GM19372 (cell line): ENCODE results near the gene PDE4DIP.
"Not testable (repeated sequence)": the region's sequence is repeated elsewhere in the genome, so short reads cannot be mapped to it uniquely, and the experiment has no call there.

Experiments
- ATAC-seq: cut with Tn5 transposase; IDR thresholded peaks from one replicate; pipeline ENCODE4 v1.9.1; 2021; ENCODE audit warnings: mild to moderate bottlenecking, low read depth, moderate library complexity; ENCODE audit not compliant: unreplicated experiment

Gene PDE4DIP

DNA sequence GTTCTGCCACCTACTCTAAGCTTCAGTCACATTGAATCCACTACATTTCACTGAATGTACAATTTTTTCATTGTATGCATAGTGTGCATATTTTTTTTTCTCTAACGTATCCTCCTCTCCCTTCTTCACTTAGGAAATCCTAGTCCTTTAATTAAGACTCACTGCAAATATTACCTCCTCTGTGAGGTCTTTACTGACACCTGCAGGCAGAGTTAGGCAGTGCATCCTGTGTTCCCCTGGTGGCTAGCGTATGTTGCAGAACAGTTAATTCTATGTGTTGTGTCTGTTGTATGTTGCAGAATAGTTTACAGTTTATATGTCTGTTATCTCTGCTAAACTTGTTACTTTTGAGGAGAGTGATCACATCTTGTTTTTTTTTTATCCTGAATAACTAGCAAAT lies 121.9 kb downstream of the PDE4DIP start:
- ATAC-seq: not testable (repeated sequence)

DNA sequence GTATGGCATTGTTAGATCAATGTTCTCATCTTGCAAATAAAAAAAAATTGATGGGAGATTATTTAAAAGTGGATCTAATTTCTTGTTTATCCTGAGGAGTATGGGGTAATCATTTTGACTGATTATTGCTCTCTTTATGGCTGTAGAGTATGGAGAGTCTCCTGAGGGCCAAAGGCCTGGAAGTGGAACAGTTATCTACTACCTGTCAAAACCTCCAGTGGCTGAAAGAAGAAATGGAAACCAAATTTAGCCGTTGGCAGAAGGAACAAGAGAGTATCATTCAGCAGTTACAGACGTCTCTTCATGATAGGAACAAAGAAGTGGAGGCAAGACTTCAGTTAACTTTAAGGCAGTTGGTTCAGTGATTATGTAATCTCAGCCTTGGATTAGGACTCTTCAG lies 123.4 kb downstream of the PDE4DIP start:
- not testable (repeated sequence) for ATAC-seq

DNA sequence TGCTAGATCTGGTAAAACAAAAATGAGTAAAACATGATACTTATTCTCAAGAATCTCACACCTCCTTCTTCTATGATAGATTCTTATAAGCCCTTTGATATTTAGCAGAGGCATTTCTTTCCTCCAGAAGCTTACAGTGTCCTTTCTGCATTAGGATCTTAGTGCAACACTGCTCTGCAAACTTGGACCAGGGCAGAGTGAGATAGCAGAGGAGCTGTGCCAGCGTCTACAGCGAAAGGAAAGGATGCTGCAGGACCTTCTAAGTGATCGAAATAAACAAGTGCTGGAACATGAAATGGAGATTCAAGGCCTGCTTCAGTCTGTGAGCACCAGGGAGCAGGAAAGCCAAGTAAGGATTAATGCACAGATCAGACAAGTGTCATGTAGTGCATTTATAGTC lies 124.5 kb downstream of the PDE4DIP start:
- not testable (repeated sequence) for ATAC-seq

DNA sequence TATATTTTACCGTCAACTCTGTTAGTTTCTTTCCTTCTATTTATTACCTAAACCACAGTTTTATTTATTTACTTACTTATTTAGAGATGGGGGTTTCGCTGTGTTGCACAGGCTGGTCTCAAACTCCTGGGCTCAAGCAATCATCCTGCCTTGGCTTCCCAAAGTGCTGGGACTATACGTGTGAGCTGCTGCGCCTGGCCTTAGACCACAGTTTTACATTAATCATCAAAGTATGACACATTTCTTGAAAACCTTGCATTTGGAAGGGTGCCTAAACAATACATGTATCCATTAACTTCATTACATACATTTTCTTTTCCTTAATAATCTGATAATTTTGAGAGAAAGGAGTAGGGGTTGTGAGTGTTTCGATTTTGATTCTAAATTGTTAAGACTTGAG lies 124.9 kb downstream of the PDE4DIP start:
- ATAC-seq: not testable (repeated sequence)

DNA sequence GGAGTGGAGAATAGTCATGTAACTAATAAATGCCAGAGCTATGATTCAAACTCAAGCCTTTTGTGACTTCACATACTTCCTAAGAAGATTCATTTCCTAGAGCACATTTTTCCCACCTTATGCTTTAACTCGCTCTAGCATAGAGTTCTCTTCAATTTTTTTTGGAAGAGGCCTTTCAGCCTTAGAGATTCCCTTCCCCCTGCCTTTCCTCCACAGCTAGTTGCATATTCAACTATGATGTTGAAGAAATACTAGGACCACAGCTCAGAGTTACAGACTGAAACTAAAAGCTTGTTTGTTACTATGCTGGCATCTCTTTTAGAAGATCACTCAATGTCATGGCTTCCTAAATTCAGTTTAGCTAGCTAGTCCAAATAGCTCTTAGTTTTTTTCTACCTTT lies 131.2 kb downstream of the PDE4DIP start:
- not testable (repeated sequence) for ATAC-seq

DNA sequence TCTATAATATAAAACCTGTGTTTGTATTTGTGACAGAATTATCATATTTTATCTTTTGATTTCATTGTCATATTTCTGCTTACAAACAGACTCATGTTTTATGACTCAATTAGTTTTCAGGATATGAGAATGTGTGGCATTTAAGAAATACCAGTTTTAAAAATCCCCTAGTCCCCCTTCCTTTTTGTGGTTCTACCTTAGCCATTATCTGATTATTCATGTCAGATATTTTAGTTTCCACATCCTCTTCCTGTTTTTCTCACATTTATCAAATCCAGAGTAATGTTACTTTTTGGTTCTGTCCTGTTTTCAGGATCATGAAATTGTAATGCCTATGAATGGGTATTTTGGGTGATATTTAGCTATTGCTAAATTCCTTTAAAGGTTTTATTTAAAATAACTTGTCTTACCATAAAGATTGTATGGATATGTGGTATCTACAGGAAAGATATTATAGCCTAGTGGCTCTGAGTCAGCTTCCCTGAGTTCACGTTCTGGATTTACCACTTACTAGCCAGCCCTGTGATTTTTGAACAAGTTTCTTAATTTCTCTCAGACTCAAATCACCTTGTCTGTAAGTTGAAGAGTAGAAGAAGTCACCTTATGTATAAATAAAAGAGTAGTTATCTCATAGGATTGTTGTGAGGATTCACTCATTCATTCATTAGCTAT lies 131.8 kb downstream of the PDE4DIP start:
- not testable (repeated sequence) for ATAC-seq

DNA sequence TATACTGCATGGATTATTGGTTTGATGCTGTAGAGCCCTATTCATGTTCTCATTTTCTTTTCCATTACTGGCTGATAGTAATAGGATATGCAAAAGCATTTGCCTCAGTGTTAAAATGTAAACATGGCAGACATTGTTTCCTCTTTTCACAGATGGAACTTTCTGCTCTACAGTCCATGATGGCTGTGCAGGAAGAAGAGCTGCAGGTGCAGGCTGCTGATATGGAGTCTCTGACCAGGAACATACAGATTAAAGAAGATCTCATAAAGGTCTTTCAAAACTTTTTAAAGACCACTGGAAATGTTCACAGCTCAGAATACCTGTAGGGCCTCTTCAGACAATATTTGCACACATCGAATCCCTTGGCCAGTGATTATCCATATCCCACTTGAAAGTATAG lies 133.6 kb downstream of the PDE4DIP start:
- ATAC-seq: not testable (repeated sequence)

DNA sequence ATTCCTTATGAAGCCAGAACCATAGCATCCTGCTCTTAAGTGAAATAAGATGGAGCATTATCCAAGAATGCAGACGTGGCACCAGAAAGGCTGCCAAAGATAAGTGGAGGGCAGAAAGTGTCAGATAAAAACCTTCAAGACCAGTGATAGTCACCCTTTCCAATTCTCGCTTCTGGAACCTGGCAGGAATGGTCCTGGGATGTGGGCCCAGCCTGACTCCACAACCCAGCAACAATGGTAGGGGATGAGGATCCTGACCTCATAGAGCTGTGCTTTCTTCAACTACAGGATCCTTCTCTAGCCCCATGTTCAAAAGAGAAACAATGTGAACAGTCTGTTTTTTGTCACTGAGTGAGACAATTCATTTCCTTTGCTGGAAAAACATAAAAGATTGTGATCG lies 145.2 kb downstream of the PDE4DIP start:
- ATAC-seq: not testable (repeated sequence)

DNA sequence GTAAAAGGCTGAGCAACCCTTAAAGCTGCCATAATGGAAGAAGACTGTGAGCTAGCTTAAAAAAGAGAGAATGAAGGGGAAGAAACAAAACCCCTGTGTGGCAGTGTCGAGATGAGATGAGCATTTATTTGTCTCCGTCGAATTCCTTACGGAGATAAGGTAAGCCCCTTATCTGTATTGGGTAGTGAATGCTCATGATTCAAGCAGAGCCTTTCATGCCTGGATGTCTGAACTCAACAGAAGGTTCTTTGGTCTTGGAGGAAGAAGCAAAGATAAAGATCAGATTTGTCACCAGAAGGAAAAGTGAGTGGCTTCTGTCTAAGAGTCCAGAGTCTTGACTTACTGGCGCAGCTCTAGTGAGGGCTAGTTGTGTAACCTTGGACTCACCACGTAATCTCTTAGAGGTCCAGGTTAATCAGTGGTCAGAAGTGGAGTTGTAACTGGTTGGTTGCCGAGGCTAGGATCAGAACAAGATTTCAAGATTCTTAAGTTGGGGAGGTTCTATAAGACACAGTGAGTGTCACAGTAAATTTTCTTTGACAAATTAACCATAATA lies 146.1 kb downstream of the PDE4DIP start:
- ATAC-seq: not testable (repeated sequence)

DNA sequence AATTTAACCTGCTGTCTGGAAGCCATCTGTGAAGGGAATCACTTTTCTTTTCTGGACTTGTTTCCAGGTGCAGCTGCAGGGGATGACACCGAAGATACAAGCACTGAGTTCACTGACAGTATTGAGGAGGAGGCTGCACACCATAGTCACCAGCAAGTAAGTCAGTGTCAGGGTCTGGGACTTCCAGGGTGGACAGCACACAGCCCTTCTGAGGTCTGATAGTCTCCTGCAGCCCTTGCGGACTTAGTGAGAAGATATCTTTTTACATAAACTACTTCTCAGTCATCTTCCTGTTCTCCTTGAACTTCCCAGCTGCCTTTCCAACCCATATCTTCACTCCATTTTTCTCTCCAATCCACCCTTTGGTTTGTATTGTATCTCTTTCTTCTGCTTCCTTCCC lies 147.6 kb downstream of the PDE4DIP start:
- ATAC-seq: not testable (repeated sequence)

DNA sequence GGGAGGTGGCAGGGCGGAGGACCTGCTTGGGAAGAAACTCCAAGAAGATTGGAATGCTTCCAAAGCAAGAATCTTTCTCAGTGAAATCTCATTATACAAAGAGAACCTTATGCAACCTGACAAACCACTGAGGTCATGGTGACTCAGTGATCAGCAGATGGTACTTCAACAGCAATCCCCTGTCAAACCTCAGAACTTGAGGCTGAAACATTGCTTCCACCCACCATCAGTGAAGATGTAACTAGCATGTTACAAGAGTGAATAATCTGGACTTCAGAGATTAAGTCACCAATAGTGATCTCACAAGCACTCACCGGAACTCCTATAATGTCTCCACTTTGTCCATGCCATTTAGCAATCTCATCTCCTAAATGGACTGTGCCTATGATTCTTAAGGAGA lies 148.1 kb downstream of the PDE4DIP start:
- ATAC-seq: not testable (repeated sequence)

DNA sequence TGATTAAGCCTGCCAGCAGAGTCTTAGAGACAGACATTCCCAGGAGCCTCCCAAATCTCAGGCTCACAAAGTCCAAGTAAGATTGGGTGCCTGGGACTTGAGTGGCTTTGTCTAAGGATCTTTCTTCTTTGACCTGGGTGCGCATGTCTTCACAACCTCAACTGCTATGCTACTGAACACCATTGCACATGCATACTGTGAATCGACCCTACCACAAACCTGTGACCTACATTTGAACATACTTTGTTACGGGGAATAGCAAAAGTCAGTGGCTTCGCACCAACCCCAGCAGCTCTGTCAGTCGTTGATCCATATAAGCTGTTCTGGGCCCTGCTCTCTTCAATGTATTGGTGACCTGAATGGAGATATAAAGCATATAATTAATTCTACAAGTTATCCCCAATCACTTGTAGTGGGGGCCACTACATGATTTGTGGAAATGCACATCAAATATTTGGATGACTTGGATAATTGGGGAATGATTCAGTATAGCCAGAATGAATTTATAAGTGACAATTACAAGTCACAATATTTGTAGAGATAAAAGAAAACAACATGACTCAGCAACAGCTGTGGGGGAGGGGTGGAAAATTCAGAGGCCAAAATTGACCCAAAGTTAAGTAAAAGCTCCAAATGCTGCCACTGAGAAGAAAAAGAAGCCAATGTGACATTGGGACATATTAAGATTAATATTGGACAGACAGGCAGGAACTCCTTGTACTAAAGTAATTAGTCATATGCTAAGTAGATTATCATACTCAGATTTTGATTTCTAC lies 152.4 kb downstream of the PDE4DIP start:
- not testable (repeated sequence) for ATAC-seq

DNA sequence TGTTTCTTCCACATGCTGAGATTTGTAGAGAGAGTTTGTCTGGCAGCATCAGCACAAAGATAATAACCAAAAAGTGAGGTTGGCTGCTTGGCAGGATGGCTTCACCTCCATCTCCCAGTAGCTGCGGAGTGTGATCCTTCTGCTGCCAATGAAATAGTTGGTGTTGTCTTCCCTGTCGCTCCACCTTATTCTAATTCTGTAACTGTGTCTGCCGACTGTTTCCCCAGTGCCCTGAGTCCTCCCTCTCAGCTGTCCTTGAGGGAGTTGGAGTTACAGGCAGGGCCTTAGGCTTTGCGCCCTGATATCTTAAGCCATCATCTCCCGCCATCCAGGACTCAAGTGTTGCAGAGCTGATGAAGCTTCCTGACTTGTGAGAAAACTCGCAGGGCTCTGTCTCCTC lies 153.2 kb downstream of the PDE4DIP start:
- not testable (repeated sequence) for ATAC-seq

DNA sequence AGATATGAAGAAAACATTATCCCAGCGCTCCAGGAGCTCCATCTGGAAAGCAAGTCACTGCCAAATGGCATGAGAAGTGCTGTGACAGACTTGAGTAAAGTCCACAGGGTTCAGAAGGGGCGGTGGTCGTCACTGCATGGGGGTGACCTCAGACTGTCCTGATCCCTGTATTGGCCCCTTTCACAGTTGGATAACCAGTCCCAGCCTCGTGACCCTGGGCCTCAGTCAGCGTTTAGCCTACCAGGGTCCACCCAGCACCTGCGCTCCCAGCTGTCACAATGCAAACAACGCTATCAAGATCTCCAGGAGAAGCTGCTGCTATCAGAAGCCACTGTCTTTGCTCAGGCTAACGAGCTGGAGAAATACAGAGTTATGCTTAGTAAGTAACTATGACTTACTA lies 158.4 kb downstream of the PDE4DIP start:
- ATAC-seq: not testable (repeated sequence)

DNA sequence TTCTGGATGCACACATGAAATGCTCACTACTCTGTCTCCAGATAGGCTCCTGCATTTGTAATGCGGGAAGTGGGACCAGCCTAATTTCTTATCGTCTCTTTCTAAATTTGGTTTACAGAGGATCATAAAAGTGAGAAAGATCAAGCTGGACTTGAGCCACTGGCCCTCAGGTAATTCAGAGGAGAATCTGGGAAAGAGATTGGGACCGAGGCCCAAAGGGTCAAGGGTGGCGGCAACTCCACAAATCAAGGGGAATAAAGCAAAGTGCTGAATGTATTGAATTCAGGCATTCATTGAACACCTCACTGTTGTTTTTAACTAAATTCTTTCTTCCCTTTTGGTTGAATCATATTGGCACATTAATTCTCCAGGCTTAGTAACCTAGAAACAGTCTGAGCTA lies 164.1 kb downstream of the PDE4DIP start:
- not testable (repeated sequence) for ATAC-seq

DNA sequence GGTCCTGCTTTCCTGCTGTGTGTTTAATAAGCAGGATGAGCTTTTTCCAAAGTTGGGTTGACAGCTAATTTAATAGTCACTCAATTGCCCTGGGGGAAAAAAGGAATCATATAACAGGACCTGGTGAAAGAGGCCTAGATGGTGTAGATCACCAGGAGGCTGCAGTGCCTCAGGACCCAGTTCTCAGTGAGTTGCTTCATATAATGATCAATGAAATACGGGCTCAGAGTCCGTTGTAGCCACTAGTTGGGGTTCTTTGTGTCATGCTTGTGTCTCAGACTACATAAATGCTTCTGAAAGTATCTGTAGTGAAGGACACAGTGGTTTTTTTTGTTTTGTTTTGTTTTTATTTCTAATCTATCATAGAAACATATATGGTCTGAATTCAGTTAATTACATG lies 164.5 kb downstream of the PDE4DIP start:
- ATAC-seq: not testable (repeated sequence)

DNA sequence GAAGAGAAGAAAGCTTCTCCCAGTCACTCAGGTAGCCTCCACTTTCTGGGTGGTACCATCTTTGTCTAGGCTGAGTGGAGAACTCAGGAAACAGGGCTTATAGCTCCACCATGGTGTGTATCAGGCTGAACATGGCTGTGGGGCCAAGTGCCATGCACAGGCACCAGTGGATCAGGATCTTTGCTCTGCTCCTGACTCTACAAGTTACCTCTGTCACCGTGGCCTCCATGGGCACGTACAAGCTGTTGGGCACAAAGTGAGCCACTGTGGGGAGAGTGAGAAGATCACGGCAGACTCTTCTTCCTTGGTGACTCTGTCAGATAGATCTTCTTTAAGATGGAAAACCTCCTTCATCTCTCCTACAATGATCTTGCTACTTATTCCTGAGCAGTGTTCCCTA lies 165.5 kb downstream of the PDE4DIP start:
- ATAC-seq: not testable (repeated sequence)

DNA sequence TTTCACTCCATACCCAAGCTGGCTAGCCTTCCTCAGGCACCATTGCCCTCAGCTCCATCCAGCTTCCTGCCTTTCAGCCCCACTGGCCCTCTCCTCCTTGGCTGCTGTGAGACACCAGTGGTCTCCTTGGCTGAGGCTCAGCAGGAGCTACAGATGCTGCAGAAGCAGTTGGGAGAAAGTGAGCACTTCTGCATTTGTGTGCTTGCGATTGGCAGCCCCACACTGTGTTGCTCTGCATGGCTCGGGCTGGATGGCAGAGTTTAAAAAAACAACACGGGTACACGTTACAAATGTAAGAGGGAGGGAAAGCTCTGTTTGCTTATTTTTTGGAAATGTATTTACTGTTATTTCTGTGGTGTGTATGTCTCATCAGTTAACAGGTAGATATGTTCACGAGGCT lies 168.4 kb downstream of the PDE4DIP start:
- ATAC-seq: not testable (repeated sequence)

DNA sequence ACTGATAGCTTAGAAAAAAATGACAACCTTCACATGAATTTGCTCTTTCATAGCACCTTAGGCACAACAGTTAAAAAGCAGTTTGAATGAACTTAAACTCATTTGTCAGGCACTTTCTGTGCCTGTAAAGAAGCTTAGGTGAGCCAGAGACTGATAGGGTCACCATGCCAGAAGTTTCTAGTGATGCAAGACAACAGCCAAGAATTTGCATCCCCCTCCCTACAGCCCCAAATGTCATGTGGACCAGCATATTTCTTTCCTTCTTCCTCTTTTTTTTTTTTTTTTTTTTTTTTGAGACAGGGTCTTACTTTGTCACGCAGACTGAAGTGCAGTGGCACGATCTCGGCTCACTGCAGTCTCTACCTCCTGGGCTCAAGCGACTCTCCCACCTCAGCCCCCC lies 169.3 kb downstream of the PDE4DIP start:
- not testable (repeated sequence) for ATAC-seq

DNA sequence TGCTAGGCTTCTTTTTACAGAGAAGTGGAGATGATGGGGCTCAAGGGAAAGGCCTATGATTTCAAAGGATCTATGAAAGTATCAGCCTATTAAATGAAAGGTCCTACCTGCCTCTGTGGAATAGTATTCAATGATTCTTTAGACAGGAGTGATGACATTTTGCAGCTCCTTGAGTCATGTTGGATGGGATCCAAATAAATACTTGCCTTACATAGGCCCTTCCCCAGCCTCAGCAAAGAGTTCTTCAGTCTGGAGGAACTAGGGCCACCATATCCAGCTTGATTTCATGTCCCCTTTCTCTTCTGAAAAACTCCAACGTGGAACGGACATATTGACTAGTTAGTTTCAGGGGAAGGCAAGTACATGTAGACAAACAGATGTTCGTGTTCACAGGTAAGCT lies 171.3 kb downstream of the PDE4DIP start:
- not testable (repeated sequence) for ATAC-seq

DNA sequence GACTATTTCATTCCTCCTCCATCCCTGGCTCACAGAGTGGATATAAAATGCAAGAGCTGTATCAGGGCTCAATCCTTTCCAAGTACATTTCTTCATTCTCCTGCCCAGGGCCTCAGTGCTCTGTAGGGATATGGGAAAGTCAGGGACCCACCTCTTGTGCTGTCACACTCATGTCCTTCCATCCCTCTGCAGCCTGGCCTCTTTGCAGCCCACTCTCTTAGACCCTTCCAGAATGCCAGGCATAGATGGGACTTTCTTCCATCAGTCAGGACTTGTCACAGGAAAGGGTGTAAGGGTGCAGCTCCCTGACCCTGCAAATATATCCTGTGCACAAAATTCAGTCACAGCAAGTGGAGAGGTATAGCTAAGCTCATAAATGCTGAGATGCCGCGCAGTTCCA lies 172.4 kb downstream of the PDE4DIP start:
- ATAC-seq: not testable (repeated sequence)
